Left lung (tissue), 10 donors: ENCODE results near the gene PKP4. TPM values are rescaled to one million over a fixed set of nuclear protein-coding genes. Genes with fewer than 3 reads are reported as not detected.

Experiments used
- ATAC-seq: fragments of 200-7000 bp; cut with Tn5 transposase; one replicate; pipeline ENCODE4 v1.9.1; 2020; ENCODE audit warnings: moderate library complexity
- DNase-seq, 4 donors: peaks; one replicate each; pipeline ENCODE4 v3.0.0-alpha.2; 2013 to 2020
- H3K27ac ChIP-seq, 2 donors: fragments of 200-600 bp; sonication (generic) in 1 of 2; one replicate each; pipeline versions ENCODE4 v1.5.0 to v1.8.0; 2020 to 2021
- H3K27me3 ChIP-seq, 2 donors: fragments of 200-600 bp; sonication (generic) in 1 of 2; one replicate each; pipeline versions ENCODE4 v1.5.0 to v1.8.0; 2020 to 2021
- H3K36me3 ChIP-seq, 2 donors: fragments of 200-600 bp; sonication (generic) in 1 of 2; one replicate each; pipeline versions ENCODE4 v1.5.0 to v1.8.0; 2020 to 2021
- H3K4me1 ChIP-seq, 2 donors: fragments of 200-600 bp; one replicate each; pipeline ENCODE4 v1.8.0; 2021
- H3K4me3 ChIP-seq, 2 donors: fragments of 200-600 bp; sonication (generic) in 1 of 2; one replicate each; pipeline versions ENCODE4 v1.5.0 to v1.8.0; 2020 to 2021; ENCODE audit warnings: mild to moderate bottlenecking in 1 of 2
- H3K9me3 ChIP-seq, 2 donors: fragments of 200-600 bp; sonication (generic) in 1 of 2; one replicate each; pipeline versions ENCODE4 v1.5.0 to v1.8.0; 2020 to 2021
- intact Hi-C, 2 donors: fragments of 100-400 bp; cut with DNase I; formaldehyde crosslinking; loops; one replicate each; pipeline versions ENCODE4 v1.11.2 to v1.14.2; 2022
- polyA plus RNA-seq, 6 donors: library from polyadenylated mRNA; unstranded; fragments of 120-200 nt; gene quantifications; one replicate each; pipeline ENCODE4 v1.2.1, GENCODE V29; 2013; ENCODE audit not compliant: insufficient read length in 6 of 6
- total RNA-seq, 2 donors: library from RNA; stranded (reverse); fragmentation: NEBNext Ultra II Directional; extraction: Animal tissue kit (Norgen Biotek cat#: 25700); gene quantifications; one replicate each; pipeline ENCODE4 v1.2.1, GENCODE V29; 2021
- TF ChIP-seq, protein P1 (sequence below), 2 donors: fragments of 200-600 bp; sonication (generic) in 1 of 2; IDR thresholded peaks; one replicate each; pipeline versions ENCODE4 v1.5.0 to v1.8.0; 2021; ENCODE audit warnings: antibody characterized with exemption in 2 of 2
- donor health status: DM: no; HTN: yes; CAD: no.
- donor health status: DM: no; HTN: no; CAD: no.

Gene PKP4
- total and polyA plus RNA-seq, 8 donors: 48.3 to 129 (median 110) TPM

DNA sequence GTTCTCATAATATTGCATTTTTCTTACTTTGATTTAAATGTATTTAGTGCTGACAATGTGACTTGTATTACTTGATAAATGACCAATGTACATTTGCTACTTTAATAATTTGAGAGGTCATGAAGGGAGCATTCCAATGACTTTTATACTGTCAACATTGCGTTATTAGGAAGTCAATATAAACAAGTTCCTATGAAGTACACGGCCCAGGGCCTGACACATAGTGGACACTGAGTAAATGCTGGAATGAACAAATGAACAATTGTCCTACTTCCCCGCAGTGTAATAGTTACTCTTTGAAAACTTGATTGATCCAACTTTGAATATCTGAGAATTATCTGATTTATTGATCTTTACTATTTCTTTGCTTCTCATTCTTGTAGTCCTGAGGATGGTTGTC, 47.3 kb downstream of the PKP4 start:
- intact Hi-C loops: no loop called here
- no peak overlapping the region for H3K27ac ChIP-seq
- DNase-seq (no peak), ATAC-seq (no peak)
- H3K4me3 ChIP-seq: no peak overlapping the region
- TF ChIP-seq, protein P1, sequence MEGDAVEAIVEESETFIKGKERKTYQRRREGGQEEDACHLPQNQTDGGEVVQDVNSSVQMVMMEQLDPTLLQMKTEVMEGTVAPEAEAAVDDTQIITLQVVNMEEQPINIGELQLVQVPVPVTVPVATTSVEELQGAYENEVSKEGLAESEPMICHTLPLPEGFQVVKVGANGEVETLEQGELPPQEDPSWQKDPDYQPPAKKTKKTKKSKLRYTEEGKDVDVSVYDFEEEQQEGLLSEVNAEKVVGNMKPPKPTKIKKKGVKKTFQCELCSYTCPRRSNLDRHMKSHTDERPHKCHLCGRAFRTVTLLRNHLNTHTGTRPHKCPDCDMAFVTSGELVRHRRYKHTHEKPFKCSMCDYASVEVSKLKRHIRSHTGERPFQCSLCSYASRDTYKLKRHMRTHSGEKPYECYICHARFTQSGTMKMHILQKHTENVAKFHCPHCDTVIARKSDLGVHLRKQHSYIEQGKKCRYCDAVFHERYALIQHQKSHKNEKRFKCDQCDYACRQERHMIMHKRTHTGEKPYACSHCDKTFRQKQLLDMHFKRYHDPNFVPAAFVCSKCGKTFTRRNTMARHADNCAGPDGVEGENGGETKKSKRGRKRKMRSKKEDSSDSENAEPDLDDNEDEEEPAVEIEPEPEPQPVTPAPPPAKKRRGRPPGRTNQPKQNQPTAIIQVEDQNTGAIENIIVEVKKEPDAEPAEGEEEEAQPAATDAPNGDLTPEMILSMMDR (IDR thresholded peaks at IDR 0.05): no peak
- H3K27me3 ChIP-seq: no peaks in the 10 kb centered on the region
- H3K36me3 ChIP-seq: no peaks in the 10 kb centered on the region
- H3K9me3 ChIP-seq: no peaks in the 10 kb centered on the region
- H3K4me1 ChIP-seq: peaks cover 0 to 22% of the 10 kb centered on the region in 2 donors

DNA sequence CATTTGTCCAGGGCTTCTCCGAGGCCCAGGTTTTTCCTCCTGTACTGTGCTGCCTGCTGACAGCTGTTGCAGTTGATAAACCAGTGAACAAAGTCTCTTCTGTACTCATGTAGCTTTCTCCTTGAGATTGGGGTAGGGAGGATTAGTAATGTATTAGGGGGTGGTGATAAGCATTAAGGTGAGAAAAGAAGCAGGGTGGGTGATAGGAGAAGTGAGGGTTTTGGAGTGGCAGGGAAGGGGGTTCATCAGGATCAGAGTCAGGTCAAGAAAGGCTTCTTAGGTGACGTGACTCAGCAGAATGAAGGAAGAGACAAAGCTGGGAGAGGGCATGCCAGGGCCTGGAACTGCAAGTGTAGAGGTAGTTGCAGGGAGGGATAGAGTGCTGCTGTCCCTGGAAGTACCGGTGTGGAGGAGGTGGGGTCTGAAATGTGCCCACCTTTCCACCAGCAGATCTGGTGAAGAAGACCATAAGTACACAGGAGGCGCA, 48.7 kb downstream of the PKP4 start:
- intact Hi-C loops: no loop called here
- Histone ChIP-seq H3K27me3 (no peaks in the 10 kb centered on the region), H3K27ac (no peak overlapping the region), H3K4me1 (peaks cover 0 to 22% of the 10 kb centered on the region in 2 donors), H3K4me3 (no peak overlapping the region), H3K36me3 (no peaks in the 10 kb centered on the region), H3K9me3 (no peaks in the 10 kb centered on the region)
- DNase-seq (no peak), ATAC-seq (no peak)
- TF ChIP-seq, protein P1 (IDR thresholded peaks at IDR 0.05): no peak

GRCh38 chr2:158507141-158507540, 50.4 kb downstream of the PKP4 start:
- H3K27me3 ChIP-seq: no peaks in the 10 kb centered on the region
- no peak overlapping the region for H3K27ac ChIP-seq
- intact Hi-C loops: no loop called here
- ATAC-seq (no peak), DNase-seq (no peak)
- TF ChIP-seq, protein P1 (IDR thresholded peaks at IDR 0.05): no peak
- no peaks in the 10 kb centered on the region for H3K36me3 ChIP-seq
- peaks cover 0 to 14% of the 10 kb centered on the region in 2 donors for H3K4me1 ChIP-seq
- H3K9me3 ChIP-seq: no peaks in the 10 kb centered on the region
- H3K4me3 ChIP-seq: no peak overlapping the region

DNA sequence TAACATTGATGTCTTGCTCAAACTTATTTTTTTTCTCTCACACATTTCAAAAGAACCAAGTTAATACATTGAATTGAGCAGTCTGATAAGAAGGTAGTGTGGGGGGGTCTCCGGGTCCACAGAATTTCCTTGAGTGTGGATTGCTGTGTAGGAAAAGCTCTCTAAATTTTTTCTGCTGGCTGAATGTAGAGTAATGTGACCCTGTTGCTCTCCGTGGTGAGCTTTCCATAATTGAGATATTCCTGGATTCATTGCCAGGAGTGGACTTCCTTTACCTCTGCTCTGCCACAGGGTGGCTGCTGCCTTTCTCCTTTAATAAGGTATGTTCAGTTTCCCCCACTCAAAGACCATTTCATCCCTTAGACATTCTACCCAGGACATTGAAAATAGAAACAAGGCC, 50.9 kb downstream of the PKP4 start:
- no peak overlapping the region for H3K27ac ChIP-seq
- no peaks in the 10 kb centered on the region for H3K36me3 ChIP-seq
- ATAC-seq: no peak
- no peak for DNase-seq
- intact Hi-C loops: no loop called here
- no peak overlapping the region for H3K4me3 ChIP-seq
- no peaks in the 10 kb centered on the region for H3K27me3 ChIP-seq
- no peaks in the 10 kb centered on the region for H3K9me3 ChIP-seq
- peaks cover 0 to 8% of the 10 kb centered on the region in 2 donors for H3K4me1 ChIP-seq
- TF ChIP-seq, protein P1 (IDR thresholded peaks at IDR 0.05): no peak

DNA sequence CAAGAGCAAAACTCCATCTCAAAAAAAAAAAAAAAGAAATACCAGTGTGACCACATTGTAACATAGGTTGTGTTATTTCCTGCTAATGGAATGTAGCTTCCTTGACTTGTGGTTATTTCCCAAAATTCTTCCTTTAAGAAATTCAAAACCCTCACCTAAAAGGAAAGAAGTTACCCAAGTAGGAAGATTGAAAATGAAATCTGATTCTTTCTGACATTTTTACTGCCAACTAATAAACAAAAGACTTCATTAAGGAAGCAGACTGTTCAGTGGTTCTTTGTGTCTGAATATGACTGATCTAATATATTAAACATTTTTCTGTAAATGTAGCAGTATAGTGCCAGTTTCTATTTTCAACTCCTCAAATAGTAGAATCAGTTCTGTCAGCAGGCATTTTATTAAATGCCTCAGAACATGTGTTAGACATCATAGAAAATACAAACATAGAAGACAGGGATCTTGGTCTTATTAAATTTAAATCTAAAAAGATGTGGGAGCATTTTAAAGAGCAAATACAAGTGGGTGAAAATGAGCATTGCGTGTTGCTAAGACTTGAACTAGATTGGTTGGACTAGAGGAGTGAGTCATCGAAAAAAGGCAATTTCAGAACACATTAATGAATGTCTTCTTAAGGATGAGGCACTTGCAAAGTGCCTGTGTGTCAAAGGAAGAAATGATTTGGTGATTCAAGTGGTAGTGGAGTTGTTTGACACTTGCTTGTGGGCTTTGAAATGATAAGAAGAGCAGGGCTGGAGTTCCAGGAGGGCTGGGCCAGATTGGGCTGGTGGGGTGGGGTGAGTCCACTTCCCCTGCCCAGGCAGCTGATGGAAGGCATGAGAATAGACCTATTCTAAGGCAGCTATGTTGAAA, 53.4 kb downstream of the PKP4 start:
- Histone ChIP-seq H3K4me3 (no peak overlapping the region), H3K4me1 (no peaks in the 10 kb centered on the region), H3K9me3 (no peaks in the 10 kb centered on the region), H3K36me3 (peaks cover 0 to 3% of the 10 kb centered on the region in 2 donors), H3K27ac (no peak overlapping the region), H3K27me3 (no peaks in the 10 kb centered on the region)
- no peak for ATAC-seq
- DNase-seq: no peak
- intact Hi-C loops: no loop called here
- TF ChIP-seq, protein P1 (IDR thresholded peaks at IDR 0.05): no peak
